GM12874 (cell line): ENCODE measurements around the gene AUTS2.

ENCODE experiments used
- CTCF ChIP-seq: IDR thresholded peaks from 2 replicates; pipeline ENCODE4 v1.5.1; 2011; ENCODE audit warnings: low read depth, mild to moderate bottlenecking, control low read depth, low read length, moderate library complexity; ENCODE audit not compliant: insufficient read depth

Gene AUTS2

GRCh38 chr7:69619054-69619453 is 20.8 kb downstream of the AUTS2 start:
- TF ChIP-seq CTCF = no peak

GRCh38 chr7:69619635-69620034 is 21.4 kb downstream of the AUTS2 start:
- TF ChIP-seq CTCF = no peak

GRCh38 chr7:69620063-69620462 is 21.8 kb downstream of the AUTS2 start:
- no peak for TF ChIP-seq CTCF

GRCh38 chr7:69620650-69621049 is 22.4 kb downstream of the AUTS2 start:
- TF ChIP-seq CTCF = no peak

- TF ChIP-seq CTCF = no peak
These were observed 23.9 kb downstream of the AUTS2 start for GRCh38 chr7:69622014-69622835.

- TF ChIP-seq CTCF = no peak
These were observed 24.7 kb downstream of the AUTS2 start for GRCh38 chr7:69622960-69623359.

GRCh38 chr7:69624435-69625230 is 26.4 kb downstream of the AUTS2 start:
- no peak for TF ChIP-seq CTCF
